Measurements from ENCODE around the gene GPR32. TPM values are rescaled to one million over a fixed set of nuclear protein-coding genes. Genes with fewer than 3 reads are reported as not detected.
A peak's percentile ranks its signal among the peaks of the same experiment; 100 is the strongest.

Gene GPR32
- total RNA-seq, 1 donor from 2014 or later = not detected

- Histone ChIP-seq H3K4me3 (no peak overlapping the region), H3K4me1 (peaks cover 10% of the 10 kb centered on the region), H3K79me2 (ENCODE audit: low read depth) (peaks cover 54% of the 10 kb centered on the region), H3K27me3 (no peaks in the 10 kb centered on the region), H3F3A (ENCODE audit: low read depth) (peaks cover 61% of the 10 kb centered on the region), H3K27ac (no peak overlapping the region), H3K36me3 (peaks cover 7% of the 10 kb centered on the region), H2AFZ (replicated peaks) (no peak overlapping the region), H4K20me1 (ENCODE audit: low read depth) (peaks cover 93% of the 10 kb centered on the region), H3K9me3 (ENCODE audit: low read depth) (no peaks in the 10 kb centered on the region), H3K4me2 (no peak overlapping the region), H3K9ac (no peak overlapping the region)
- no peak overlapping the region for H3K27ac Mint-ChIP-seq
- DNase-seq (ENCODE audit: low spot score) = no peak
- TF ChIP-seq CTCF (IDR thresholded peaks at IDR 0.05) (no peak), EZH2 (IDR thresholded peaks at IDR 0.05) (no peak), EZH2phosphoT487 (IDR thresholded peaks at IDR 0.05) (no peak)
- H3K9me3 Mint-ChIP-seq = no peaks in the 10 kb centered on the region
- peaks cover 32% of the 10 kb centered on the region for H3K4me1 Mint-ChIP-seq
- H3K36me3 Mint-ChIP-seq = peaks cover 19% of the 10 kb centered on the region
- H3K27me3 Mint-ChIP-seq (ENCODE audit: insufficient read depth, low read depth) = peaks cover 8% of the 10 kb centered on the region
- H3K4me3 Mint-ChIP-seq = no peak overlapping the region
Measured at GRCh38 chr19:50799547-50799851, 29.2 kb downstream of the GPR32 start.

GRCh38 chr19:50801107-50801506 is 30.8 kb downstream of the GPR32 start:
- Histone ChIP-seq H3K9ac (no peak overlapping the region), H4K20me1 (ENCODE audit: low read depth) (peaks cover 77% of the 10 kb centered on the region), H3K27ac (no peak overlapping the region), H3F3A (ENCODE audit: low read depth) (peaks cover 51% of the 10 kb centered on the region), H3K4me1 (peaks cover 7% of the 10 kb centered on the region), H3K4me3 (no peak overlapping the region), H3K27me3 (no peaks in the 10 kb centered on the region), H2AFZ (replicated peaks) (no peak overlapping the region), H3K9me3 (ENCODE audit: low read depth) (no peaks in the 10 kb centered on the region), H3K79me2 (ENCODE audit: low read depth) (peaks cover 54% of the 10 kb centered on the region), H3K4me2 (no peak overlapping the region), H3K36me3 (peaks cover 7% of the 10 kb centered on the region)
- DNase-seq (ENCODE audit: low spot score) = no peak
- Mint-ChIP-seq H3K27ac (no peak overlapping the region), H3K4me3 (peak overlapping the region; percentile 70), H3K9me3 (no peaks in the 10 kb centered on the region), H3K27me3 (ENCODE audit: insufficient read depth, low read depth) (peaks cover 11% of the 10 kb centered on the region), H3K4me1 (peaks cover 38% of the 10 kb centered on the region), H3K36me3 (peaks cover 16% of the 10 kb centered on the region)
- TF ChIP-seq EZH2phosphoT487 (IDR thresholded peaks at IDR 0.05) (no peak), EZH2 (IDR thresholded peaks at IDR 0.05) (no peak), CTCF (IDR thresholded peaks at IDR 0.05) (no peak)

- peaks cover 7% of the 10 kb centered on the region for H3K36me3 ChIP-seq
- H3K4me2 ChIP-seq = peak overlapping the region; percentile 95
- peaks cover 27% of the 10 kb centered on the region for H3F3A ChIP-seq (ENCODE audit: low read depth)
- peak; percentile 83 for DNase-seq (ENCODE audit: low spot score)
- Mint-ChIP-seq H3K4me3 (peak overlapping the region; percentile 99), H3K4me1 (peaks cover 38% of the 10 kb centered on the region), H3K27ac (peak overlapping the region; percentile 100), H3K9me3 (no peaks in the 10 kb centered on the region), H3K36me3 (peaks cover 14% of the 10 kb centered on the region), H3K27me3 (ENCODE audit: insufficient read depth, low read depth) (peaks cover 17% of the 10 kb centered on the region)
- H4K20me1 ChIP-seq (ENCODE audit: low read depth) = peaks cover 50% of the 10 kb centered on the region
- peak overlapping the region; percentile 98 for H3K4me3 ChIP-seq
- peak overlapping the region; percentile 99 for H3K9ac ChIP-seq
- H2AFZ ChIP-seq (replicated peaks) = peak overlapping the region; percentile 90
- TF ChIP-seq EZH2 (IDR thresholded peaks at IDR 0.05) (no peak), CTCF (IDR thresholded peaks at IDR 0.05) (no peak), EZH2phosphoT487 (IDR thresholded peaks at IDR 0.05) (no peak)
- peaks cover 53% of the 10 kb centered on the region for H3K79me2 ChIP-seq (ENCODE audit: low read depth)
- peaks cover 20% of the 10 kb centered on the region for H3K27me3 ChIP-seq
- peaks cover 7% of the 10 kb centered on the region for H3K4me1 ChIP-seq
- no peaks in the 10 kb centered on the region for H3K9me3 ChIP-seq (ENCODE audit: low read depth)
- peak overlapping the region; percentile 100 for H3K27ac ChIP-seq
Measured at GRCh38 chr19:50803633-50804419, 33.6 kb downstream of the GPR32 start.

All from neural progenitor cell (in vitro differentiated cells).